NOMO-1 treated with DMSO at 0.1 percent for 48 hours (cell line): Measurements from ENCODE around the gene EPS8L2.
"Not testable (repeated sequence)": the region's sequence is repeated elsewhere in the genome, so short reads cannot be mapped to it uniquely, and the experiment has no call there.

ENCODE experiments used
- DNase-seq: peaks from one replicate; lab custom pipeline; 2025; ENCODE audit not compliant: unreplicated experiment; lab: John Stamatoyannopoulos, UW

Gene EPS8L2

DNA sequence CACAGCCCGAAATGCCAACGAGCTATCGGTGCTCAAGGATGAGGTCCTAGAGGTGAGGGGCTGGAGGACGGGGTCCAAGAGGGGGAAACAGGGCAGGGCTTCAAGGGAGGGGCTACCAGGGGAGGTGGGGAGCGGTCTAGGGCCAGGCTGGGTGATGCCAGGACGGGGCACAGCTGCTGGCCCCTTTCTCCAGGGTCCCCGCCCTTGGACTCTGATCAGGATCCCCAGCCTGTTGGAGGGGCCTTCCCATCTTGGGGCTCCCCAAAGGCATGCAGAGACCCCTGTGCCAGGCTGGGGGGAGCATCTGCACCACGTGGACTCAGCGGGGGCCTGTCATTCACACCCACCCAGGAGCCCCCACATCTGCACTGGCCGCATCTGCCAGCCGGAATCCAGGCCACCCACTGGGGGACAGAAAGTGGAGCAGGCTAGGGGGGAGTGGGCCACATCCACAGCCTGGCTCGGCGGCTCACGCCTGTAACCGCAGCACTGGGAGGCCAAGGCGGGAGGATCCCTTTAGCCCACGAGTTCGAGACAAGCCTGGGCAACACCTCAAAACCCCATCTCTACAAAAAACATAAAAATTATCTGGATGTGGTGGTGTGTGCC, 18.9 kb downstream of the EPS8L2 start:
- no peak for DNase-seq

DNA sequence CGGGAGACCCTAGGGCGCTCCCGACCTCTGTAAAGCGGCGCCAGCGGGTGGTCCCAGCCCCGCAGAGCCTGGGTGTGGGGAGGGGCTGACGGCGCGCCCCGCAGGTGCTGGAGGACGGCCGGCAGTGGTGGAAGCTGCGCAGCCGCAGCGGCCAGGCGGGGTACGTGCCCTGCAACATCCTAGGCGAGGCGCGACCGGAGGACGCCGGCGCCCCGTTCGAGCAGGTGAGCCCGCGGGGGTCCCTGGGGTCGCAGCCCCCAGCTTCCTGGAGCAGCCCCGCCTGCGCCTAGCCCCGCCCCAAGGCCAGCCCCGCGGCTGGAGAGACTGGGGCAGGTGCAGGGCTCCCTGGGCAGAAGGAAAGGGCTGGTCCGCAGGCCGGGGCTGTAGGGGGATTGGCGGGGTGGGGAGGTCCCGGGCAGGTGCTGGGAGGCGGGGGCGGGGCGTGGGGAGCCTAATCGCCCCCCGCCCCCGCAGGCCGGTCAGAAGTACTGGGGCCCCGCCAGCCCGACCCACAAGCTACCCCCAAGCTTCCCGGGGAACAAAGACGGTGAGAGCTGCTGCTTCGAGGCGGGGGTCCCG, 19.7 kb downstream of the EPS8L2 start:
- DNase-seq, result no peak

DNA sequence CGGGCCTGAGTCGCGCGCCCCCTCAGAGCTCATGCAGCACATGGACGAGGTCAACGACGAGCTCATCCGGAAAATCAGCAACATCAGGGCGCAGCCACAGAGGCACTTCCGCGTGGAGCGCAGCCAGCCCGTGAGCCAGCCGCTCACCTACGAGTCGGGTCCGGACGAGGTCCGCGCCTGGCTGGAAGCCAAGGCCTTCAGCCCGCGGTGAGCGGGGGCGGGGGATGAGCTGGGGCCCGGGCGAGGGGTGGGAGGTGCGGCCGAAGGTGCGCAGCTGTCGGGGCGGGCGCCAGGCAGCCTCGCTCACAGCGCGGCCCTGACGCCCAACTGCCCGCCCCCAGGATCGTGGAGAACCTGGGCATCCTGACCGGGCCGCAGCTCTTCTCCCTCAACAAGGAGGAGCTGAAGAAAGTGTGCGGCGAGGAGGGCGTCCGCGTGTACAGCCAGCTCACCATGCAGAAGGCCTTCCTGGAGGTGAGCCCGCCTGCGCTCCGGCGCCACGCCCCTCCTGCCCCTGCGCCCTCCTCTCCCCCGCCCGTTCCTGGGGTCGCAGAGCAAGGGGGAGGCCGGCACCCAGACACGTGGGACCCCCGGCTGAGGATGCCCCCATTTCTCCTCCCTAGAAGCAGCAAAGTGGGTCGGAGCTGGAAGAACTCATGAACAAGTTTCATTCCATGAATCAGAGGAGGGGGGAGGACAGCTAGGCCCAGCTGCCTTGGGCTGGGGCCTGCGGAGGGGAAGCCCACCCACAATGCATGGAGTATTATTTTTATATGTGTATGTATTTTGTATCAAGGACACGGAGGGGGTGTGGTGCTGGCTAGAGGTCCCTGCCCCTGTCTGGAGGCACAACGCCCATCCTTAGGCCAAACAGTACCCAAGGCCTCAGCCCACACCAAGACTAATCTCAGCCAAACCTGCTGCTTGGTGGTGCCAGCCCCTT, 20.5 kb downstream of the EPS8L2 start:
- DNase-seq, result peak; percentile 41

DNA sequence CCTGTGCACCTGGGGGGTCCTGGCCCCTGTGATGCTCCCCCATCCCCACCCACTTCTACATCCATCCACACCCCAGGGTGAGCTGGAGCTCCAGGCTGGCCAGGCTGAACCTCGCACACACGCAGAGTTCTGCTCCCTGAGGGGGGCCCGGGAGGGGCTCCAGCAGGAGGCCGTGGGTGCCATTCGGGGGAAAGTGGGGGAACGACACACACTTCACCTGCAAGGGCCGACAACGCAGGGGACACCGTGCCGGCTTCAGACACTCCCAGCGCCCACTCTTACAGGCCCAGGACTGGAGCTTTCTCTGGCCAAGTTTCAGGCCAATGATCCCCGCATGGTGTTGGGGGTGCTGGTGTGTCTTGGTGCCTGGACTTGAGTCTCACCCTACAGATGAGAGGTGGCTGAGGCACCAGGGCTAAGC, 21.3 kb downstream of the EPS8L2 start:
- DNase-seq, result no peak

DNA sequence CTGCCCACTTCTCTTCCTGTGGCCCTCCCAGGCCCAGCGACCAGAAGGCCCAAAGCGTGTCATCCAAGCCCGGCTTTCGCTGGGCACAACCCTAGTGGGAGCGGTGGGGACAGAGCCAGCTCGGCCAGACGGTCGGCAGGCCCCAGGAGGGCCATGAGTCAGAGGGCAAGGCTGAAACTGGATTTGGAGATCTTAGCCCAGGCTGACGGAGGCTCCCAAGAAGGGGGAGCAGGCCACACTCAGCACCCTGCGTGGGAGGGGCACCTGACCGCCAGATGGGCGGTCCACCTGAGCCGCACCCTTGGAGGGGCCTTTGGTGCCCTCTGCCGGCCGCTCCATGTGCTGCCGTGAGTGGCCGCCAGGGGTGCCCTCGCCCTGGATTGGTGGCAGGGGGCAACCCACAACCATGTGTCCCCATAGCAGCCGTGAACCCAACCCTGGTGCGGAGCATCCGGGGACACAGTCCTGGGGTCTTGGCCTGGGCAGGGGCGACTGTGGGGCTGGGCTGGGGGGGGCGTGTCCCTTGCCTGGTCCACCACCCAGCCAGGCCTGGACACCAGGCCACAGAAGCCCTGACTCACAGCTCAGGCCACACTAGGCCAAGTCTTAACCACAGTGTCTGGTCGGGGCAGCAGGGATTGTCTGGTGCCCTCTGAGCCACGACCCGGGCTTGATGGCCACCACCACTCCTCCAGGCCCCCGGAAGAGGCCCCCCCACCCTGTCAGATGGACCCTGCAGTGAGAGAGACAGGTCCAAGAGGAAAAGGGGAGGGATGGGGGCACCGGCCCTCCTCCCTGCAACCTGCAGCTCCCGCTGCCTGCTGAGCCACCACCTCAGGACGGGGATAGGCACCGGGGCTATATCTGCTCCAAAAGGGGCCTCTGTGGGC, 22.1 kb downstream of the EPS8L2 start:
- DNase-seq, result peak; percentile 54

DNA sequence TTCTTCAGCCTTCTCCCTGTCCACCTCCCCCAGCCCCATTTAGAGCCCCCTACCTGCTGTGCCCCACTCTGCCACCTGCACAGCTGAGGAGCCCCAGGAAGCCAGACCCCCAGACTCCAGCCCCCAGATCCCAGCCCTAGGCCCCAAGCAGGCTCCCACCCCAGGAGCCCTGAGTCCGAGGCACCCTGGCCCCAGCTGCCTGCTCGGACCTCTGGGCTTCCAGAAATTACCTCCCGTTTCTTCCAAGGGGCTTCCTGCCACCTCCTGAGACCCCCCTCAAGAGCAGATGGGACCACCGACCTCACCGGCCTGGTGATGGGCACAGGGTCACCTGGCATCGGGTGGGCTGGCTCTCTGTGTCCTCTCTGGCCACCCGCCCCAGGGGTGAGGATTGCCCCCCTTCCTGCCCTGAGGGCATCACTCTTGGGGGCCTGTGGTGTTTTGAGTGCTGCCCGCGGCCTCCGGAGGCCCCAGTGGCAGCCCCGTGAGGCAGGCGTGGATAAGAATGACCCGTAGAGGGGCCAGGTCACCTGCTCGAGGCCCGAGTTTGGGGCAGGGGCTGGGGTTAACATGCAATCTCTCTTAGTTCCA, 23.0 kb downstream of the EPS8L2 start:
- DNase-seq, result no peak

DNA sequence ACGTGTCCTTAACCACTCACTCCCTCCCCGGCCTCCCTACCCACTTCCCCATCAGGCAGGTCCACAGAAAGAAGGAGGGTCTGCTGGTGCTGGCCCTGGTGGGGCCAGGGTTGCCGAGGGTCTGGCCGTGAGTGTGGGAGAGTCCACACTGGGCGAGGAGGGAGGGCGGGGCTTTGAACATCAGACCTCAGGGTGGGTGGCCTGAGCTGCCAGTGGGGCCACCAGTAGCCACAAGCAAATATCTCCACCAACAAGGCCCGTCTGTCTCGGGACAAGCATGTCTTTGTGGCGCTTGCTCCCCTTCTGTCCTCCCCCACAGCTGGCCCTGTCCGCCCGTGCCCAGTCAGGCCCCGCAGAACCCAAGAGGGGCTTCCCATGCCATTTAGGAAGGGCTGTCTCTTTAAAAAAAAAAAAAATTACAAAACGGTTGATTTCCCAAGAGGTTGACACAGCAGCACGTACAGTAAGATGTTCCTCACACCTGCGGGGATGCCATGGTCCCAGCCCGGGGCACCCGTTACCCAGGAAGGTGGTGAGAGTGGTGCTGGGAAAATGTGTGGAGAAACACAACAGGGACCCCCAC, 23.6 kb downstream of the EPS8L2 start:
- peak; percentile 33 for DNase-seq

DNA sequence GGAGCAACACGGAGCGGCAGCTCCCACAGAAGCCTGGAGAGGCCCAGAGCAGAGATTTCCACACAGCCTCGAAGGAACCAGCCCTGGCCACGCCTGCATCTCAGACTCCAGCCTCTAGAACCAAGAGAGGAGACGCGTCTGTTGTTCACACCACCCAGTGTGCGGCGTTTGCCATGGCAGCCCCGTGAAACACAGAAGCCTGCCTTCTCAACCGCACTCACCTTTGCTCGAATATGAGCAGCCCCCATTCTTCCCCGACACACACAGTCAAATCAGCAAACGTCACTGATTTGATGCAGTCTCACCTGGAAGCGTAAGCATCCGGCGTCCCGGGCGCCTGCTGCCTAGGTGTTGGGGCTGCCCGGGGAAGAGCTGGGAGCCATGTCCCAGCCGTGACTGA, 27.0 kb downstream of the EPS8L2 start:
- no peak for DNase-seq

DNA sequence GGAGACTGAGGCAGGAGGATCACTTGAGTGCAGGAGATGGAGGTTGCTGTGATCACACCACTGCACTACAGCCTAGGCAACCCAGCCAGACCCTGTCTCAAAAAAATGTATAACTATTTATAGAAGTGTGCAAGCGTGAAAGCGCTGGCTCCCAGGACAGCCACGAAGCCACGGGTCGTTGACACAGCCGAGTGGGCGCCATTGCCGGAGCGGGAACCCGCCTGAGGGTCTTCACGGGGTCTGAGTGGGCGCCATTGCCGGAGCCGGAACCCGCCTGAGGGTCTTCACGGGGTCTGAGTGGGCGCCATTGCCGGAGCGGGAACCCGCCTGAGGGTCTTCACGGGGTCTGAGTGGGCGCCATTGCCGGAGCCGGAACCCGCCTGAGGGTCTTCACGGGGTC, 28.5 kb downstream of the EPS8L2 start:
- DNase-seq, result not testable (repeated sequence)

DNA sequence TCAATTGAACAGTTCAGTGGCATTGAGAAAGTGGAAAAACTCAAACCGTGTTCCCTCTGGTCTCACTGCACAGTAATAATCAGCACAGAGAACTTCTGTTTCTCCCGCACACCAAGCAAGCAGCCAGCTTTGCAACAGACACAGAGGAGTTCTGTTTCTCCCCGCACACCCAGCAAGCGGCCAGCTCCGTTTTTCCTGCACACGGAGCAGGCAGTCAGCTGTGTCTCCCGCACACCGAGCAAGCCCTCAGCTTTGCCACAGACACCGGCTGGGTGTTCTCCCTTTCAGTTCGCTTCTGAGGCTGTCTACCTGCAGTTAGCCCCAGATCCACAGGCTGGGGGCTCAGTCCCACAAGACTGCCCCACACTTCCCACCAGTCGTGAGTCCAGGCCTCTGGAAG, 31.3 kb downstream of the EPS8L2 start:
- DNase-seq, result no peak

DNA sequence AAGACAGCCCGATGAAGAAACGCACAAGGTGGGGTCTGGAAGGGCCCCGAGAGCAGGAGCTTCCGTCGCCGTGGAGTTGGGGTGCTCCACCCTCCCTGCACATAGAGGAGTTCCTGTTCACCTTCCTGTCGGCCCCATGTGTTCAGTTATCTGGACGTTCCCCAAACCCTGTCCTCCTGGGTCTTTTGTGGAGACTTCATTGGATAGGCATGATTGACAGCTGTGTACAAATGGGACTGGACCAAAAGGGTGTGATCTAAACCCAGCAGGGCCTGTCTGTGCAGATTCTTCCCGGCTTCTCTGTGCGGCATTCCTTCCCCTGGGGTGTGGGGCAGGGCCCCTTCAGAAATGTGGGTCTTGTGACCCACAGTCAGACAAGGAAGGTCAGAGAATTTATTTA, 31.9 kb downstream of the EPS8L2 start:
- DNase-seq, result not testable (repeated sequence)

DNA sequence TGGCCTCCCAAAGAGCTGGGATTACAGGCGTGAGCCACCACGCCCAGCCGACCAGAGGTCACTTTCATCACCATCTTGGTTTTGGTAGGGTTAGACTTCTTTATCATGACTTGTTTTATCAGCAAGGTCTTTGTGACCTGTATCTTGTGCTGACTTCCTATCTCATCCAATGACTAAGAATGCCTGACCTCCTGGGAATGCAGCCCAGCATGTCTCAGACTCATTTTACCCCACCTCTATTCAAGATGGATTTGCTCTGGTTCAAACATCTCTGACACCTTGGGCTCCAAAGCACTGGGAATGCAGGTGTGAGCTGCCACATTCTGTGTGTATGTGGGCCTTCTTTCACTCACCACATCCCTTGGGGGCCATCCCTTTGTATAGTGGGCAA, 36.1 kb downstream of the EPS8L2 start:
- DNase-seq, result no peak

DNA sequence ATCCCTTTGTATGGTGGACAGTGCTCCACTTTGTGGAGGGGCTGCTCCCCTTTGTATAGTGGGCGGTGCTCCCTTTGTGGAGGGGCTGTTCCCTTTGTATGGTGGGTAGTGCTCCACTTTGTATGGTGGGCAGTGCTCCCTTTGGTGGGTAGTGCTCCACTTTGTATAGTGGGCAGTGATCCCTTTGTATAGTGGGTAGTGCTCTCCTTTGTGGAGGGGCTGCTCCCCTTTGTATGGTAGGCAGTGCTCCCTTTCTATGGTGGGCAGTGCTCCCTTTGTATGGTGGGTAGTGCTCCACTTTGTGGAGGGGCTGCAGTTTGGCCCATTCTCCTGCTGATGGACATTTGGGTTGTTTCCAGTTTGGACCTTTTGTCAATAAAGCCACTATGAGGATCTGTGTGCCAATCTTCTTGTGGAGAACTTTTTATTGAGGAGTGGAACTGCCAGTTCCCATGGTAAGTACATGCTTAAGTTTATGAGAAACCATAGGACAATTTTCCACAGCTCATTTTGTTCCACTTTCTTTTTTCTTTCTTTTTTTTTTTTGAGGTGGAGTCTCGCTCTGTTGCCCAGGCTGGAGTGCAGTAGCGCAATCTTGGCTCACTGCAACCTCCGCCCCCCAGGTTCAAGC, 36.7 kb downstream of the EPS8L2 start:
- no peak for DNase-seq

DNA sequence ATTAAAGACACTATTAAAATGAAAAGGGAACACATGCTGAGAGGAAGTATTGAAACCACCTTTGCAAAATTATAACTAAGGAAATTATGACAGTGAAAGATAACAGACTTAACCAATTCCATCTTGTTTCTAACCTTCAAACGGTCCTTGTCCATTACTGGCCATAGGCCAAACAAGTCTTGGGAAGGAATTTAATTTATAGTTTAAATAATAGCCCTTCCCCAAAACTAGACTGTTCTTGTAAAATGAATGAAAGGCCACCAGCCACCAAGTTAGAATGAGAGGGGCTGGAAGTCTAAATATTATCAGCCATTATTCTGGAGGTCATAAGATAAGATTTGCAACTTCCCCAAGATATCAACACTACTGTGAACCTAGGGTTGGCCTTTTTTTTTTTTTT, 39.4 kb downstream of the EPS8L2 start:
- DNase-seq, result no peak

DNA sequence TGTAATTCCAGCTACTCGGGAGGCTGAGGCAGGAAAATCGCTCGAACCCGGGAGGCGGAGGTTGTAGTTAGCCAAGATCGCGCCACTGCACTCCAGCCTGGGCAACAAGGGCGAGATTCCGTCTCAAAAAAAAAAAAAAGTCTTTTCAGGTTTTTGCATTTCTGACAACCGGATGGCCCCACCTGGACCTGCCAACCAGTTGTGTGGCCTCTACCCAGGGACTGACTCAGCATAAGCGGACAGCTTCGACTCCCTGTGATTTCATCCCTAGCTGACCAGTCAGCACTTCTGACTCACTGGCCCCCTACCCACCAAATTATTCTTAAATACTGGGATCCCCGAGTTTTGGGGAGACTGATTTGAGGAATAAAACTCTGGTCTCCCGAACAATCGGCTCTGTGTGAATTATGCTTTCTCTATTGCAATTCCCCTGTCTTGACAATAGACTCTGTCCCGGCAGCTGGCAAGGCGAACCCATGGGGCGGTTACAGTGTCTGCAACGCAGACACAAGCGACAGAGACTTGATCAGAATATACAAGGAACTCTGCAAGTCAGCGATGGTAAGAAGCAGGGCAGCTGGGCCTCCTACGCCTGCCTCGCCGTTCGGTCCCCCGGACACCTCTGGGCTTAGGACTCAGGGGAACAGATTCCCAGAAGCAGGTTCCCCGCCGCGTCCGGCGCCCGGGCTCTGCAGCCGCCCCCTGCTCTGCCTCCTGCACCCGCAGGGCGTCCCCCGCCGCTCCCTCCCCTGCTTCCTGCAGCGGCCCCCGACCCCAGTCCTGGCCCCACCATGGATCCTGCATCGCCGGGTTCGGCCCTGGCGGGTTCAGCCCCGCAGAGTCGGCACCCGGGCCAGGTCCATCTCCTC, 40.5 kb downstream of the EPS8L2 start:
- DNase-seq, result peak; percentile 23

DNA sequence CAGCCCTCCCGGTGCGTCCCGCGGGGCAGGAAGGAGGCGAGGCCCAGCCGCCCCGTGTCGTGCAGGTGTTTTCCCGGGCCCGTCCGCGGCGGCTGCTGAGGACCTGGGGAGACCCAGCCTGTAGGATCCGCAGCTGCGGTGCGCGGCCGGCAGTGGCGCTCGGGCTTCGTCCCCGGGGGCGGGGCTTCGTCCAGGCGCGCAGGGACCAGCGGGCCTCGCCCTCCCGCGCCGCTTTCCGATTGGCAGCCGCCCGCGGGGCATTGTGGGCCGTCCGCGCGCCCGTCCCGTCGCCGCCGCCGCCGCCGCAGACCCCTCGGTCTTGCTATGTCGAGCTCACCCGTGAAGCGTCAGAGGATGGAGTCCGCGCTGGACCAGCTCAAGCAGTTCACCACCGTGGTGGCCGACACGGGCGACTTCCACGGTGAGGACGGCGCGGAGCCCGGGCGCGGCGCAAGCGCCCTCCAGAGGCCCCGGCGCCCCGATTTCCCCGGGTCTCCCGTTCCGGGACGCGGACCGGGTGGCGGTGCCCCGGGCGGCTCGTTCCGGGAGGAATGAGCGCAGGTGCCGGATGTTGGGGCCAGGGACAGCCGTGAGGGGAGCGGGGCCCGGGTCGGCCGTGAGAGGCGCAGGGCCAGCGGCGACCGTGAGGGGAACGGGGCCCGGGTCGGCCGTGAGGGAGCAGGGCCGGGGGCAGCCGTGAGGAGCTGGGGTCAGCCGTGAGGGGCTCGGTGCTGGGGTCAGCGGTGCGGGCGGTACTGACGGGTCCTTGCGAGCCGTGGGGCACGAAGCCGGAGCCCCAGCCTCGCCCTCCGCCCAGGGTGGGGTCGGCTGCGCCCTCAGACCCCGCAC, 41.4 kb downstream of the EPS8L2 start, which contains the start of gene TALDO1:
TSS of gene TALDO1 (plus strand) at position 307 of the 849 bp plus-strand sequence. CDS start at position 325, 18 bp downstream.
- peak; percentile 92 for DNase-seq

DNA sequence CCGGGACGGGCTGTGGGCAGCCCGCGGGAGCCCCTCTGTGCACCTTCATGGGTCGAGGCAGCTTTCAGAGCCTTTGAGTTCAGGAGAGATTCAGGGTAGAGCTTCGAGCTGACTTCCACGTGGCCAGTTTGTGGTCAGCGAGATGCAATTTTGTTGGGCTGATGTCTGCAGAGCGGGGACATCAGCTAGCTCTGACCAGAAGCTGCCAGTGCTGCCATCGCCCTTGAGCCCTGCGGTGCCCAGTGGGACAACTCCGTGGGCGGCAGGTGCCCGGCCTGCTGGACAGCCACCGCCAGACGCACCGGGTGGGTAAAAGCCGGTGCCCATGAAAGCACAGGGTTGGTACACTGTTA, 42.0 kb downstream of the EPS8L2 start:
- peak; percentile 46 for DNase-seq

DNA sequence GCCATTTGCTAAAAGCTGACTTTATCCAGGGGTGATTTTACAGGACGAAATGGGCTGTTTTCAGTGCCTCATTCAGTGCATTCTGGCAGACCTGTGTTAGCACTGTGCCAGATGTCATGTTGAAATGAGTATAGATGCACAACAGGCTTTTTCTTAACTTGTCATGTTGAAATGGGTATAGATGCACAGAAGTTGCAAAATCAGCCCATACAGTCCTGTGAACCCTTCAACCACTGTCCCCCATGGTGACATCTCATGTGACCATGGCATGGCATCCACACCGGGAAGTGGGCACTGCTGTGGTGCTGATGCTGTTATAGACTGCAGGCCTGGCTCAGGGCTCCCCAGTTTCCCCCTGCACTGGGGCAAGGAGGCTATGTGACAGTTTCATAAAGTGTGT, 43.7 kb downstream of the EPS8L2 start:
- DNase-seq, result no peak
